Neutrophil (primary cell): ENCODE data around the gene SCNN1G.

Experiments
- H3K27ac ChIP-seq: fragments of 200-600 bp; sonication (generic); 2 replicates; pipeline ENCODE4 v1.5.1; 2016; ENCODE audit warnings: mild to moderate bottlenecking, moderate library complexity
- H3K27me3 ChIP-seq: fragments of 200-600 bp; sonication (generic); 2 replicates; pipeline ENCODE4 v1.6.0; 2016; ENCODE audit warnings: mild to moderate bottlenecking
- H3K36me3 ChIP-seq: fragments of 200-600 bp; sonication (generic); 2 replicates; pipeline ENCODE4 v1.5.1; 2017
- H3K4me1 ChIP-seq, 2 experiments: fragments of 200-600 bp in 1 of 2; sonication (generic) in 1 of 2; 1 replicate in 1 of 2; 2 replicates in 1 of 2; pipeline versions ENCODE4 v1.5.1 to v1.6.1; 2013 to 2016; ENCODE audit warnings: low read depth in 1 of 2, low read length in 1 of 2, mild to moderate bottlenecking in 1 of 2, moderate library complexity in 1 of 2; ENCODE audit not compliant: control insufficient read depth in 1 of 2, insufficient read depth in 1 of 2
- H3K4me3 ChIP-seq, 2 experiments: fragments of 200-600 bp in 1 of 2; sonication (generic) in 1 of 2; 1 replicate in 1 of 2; 2 replicates in 1 of 2; pipeline ENCODE4 v1.5.1; 2013 to 2016; ENCODE audit warnings: low read depth in 1 of 2, low read length in 1 of 2, mild to moderate bottlenecking in 1 of 2, moderate library complexity in 1 of 2
- H3K9me3 ChIP-seq: fragments of 200-600 bp; sonication (generic); 2 replicates; pipeline ENCODE4 v1.5.1; 2016
- TF ChIP-seq, protein P1 (sequence below): fragments of 200-600 bp; sonication (generic); IDR thresholded peaks from 2 replicates; pipeline ENCODE4 v1.5.1; 2016; ENCODE audit warnings: antibody characterized with exemption

The SCNN1G gene

DNA sequence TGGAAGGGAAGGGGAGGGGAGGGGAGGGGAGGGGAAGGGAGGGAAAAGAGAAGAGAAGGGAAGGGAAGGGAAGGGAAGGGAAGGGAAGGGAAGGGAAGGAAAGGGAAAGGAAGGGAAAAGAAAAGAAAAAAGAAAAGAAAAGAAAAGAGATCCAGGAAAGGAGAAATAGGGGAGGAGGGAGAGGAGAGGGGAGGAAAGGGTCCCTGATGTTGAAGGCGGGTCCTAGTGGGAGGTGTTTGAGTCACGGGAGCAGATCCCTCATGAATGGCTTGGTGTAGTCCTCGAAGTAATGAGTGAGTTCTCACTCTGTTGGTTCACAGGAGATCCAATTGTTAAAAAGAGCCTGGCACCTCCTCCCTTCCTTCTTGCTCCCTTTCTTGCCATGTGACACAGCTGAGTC lies 26.4 kb upstream of the SCNN1G start:
- H3K36me3 ChIP-seq, result no peaks in the 10 kb centered on the region
- TF ChIP-seq, protein P1, sequence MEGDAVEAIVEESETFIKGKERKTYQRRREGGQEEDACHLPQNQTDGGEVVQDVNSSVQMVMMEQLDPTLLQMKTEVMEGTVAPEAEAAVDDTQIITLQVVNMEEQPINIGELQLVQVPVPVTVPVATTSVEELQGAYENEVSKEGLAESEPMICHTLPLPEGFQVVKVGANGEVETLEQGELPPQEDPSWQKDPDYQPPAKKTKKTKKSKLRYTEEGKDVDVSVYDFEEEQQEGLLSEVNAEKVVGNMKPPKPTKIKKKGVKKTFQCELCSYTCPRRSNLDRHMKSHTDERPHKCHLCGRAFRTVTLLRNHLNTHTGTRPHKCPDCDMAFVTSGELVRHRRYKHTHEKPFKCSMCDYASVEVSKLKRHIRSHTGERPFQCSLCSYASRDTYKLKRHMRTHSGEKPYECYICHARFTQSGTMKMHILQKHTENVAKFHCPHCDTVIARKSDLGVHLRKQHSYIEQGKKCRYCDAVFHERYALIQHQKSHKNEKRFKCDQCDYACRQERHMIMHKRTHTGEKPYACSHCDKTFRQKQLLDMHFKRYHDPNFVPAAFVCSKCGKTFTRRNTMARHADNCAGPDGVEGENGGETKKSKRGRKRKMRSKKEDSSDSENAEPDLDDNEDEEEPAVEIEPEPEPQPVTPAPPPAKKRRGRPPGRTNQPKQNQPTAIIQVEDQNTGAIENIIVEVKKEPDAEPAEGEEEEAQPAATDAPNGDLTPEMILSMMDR, result no peak
- H3K27me3 ChIP-seq, result peaks cover 55% of the 10 kb centered on the region
- H3K4me1 ChIP-seq, result no peaks in the 10 kb centered on the region
- H3K27ac ChIP-seq, result no peak overlapping the region
- H3K9me3 ChIP-seq, result no peaks in the 10 kb centered on the region
- no peak overlapping the region for H3K4me3 ChIP-seq

DNA sequence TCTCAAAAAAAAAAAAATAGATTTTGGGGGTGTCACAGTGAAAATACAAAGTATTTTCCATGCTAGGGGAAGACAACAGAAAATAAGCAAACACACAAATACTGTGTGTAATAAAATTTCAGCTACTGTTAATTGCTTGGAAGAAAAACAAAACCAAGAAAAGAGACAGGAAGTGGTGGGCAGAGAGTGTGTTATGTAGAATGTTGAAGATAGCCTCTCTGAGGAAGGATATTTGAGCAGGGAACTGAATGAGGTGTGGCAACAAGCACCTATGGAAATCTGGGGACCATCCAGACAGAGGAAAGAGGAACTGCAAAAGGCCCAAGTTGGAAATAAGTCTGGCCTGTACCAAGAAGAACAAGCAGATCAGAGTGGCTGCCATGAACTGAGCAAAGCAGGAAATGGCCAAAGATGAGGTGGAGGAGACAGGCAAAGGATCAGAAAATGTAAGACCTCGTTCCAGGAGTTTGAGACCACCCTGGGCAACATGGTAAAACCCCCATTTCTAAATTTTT lies 25.5 kb upstream of the SCNN1G start:
- no peaks in the 10 kb centered on the region for H3K4me1 ChIP-seq
- peaks cover 51% of the 10 kb centered on the region for H3K27me3 ChIP-seq
- no peak overlapping the region for H3K4me3 ChIP-seq
- H3K36me3 ChIP-seq, result no peaks in the 10 kb centered on the region
- H3K27ac ChIP-seq, result no peak overlapping the region
- TF ChIP-seq, protein P1, result no peak
- H3K9me3 ChIP-seq, result no peaks in the 10 kb centered on the region

- H3K4me3 ChIP-seq, result no peak overlapping the region
- TF ChIP-seq, protein P1, result no peak
- H3K4me1 ChIP-seq, result no peaks in the 10 kb centered on the region
- no peak overlapping the region for H3K27ac ChIP-seq
- no peaks in the 10 kb centered on the region for H3K36me3 ChIP-seq
- H3K27me3 ChIP-seq, result peaks cover 40% of the 10 kb centered on the region
- H3K9me3 ChIP-seq, result no peaks in the 10 kb centered on the region
Measured at GRCh38 chr16:23158114-23158513, 24.4 kb upstream of the SCNN1G start.

GRCh38 chr16:23160082-23160481 lies 22.5 kb upstream of the SCNN1G start:
- H3K4me1 ChIP-seq, result no peaks in the 10 kb centered on the region
- TF ChIP-seq, protein P1, result no peak
- H3K4me3 ChIP-seq, result no peak overlapping the region
- H3K27me3 ChIP-seq, result peaks cover 26% of the 10 kb centered on the region
- H3K36me3 ChIP-seq, result no peaks in the 10 kb centered on the region
- H3K27ac ChIP-seq, result no peak overlapping the region
- no peaks in the 10 kb centered on the region for H3K9me3 ChIP-seq

DNA sequence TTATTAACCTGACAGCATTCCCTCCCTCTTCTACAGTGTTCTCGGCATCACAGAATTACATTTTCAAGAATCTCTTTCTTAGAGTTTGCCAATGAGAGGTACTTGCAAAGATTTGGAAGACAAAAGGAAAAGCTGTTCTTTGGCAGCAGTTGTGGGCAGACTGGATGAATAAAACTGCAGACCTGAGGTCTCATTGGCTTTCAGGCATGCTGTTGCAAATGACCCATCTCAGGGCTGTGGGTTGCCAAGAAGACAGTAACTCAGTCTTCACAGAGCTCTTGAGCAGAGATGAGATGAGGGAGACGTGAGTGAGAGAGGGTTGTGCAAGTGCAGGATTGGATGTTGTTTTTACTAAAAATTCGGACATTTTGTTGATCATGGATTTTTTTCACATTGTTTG lies 22.0 kb upstream of the SCNN1G start:
- TF ChIP-seq, protein P1, result no peak
- Histone ChIP-seq H3K36me3 (no peaks in the 10 kb centered on the region), H3K4me3 (no peak overlapping the region), H3K27ac (no peak overlapping the region), H3K9me3 (no peaks in the 10 kb centered on the region), H3K27me3 (peaks cover 25% of the 10 kb centered on the region), H3K4me1 (no peaks in the 10 kb centered on the region)

DNA sequence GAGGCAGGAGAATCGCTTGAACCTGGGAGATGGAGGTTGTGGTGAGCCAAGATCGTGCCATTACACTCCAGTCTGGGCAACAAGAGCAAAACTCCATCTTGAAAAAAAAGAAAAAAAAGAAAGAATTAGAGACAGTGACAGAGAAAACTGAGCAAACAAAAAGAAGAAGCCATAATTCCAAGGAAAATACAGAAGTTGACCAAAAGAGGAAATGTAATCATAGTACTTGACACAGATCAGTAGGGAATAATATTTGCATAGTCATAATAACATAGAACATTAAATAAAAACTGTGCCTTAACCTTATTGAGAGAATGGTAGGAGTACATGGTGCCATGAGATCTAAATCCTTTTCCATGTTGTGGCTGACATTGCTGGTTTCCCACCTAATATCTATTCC lies 18.6 kb upstream of the SCNN1G start:
- peaks cover 48% of the 10 kb centered on the region for H3K27me3 ChIP-seq
- no peaks in the 10 kb centered on the region for H3K36me3 ChIP-seq
- H3K9me3 ChIP-seq, result no peaks in the 10 kb centered on the region
- no peak overlapping the region for H3K27ac ChIP-seq
- no peaks in the 10 kb centered on the region for H3K4me1 ChIP-seq
- TF ChIP-seq, protein P1, result no peak
- no peak overlapping the region for H3K4me3 ChIP-seq
